Adrenal gland (tissue), 12 donors: ENCODE data around the gene SSBP2. TPM values are rescaled to one million over a fixed set of nuclear protein-coding genes. Genes with fewer than 3 reads are reported as not detected.
A peak's percentile ranks its signal among the peaks of the same experiment; 100 is the strongest.

Experiments used
- DNase-seq, 7 donors: peaks; one replicate each; pipeline ENCODE4 v3.0.0-alpha.2; 2019 to 2020
- H3K27ac ChIP-seq, 5 donors: fragments of 200-600 bp; sonication (generic) in 4 of 5; 1 replicate in 3 of 5; 2 replicates in 2 of 5; pipeline versions ENCODE4 v1.5.1 to v1.8.0; 2016 to 2020; ENCODE audit warnings: mild to moderate bottlenecking in 1 of 5
- H3K27me3 ChIP-seq: fragments of 200-600 bp; 2 replicates; pipeline ENCODE4 v1.8.0; 2021
- H3K36me3 ChIP-seq, 2 donors: fragments of 200-600 bp; replicated peaks in 1 of 2; 1 replicate in 1 of 2; 2 replicates in 1 of 2; pipeline versions ENCODE4 v1.5.1 to v1.8.0; 2018 to 2022
- H3K4me1 ChIP-seq, 2 donors: fragments of 200-600 bp; replicated peaks in 1 of 2; 1 replicate in 1 of 2; 2 replicates in 1 of 2; pipeline versions ENCODE4 v1.5.1 to v1.8.0; 2018 to 2021
- H3K4me3 ChIP-seq, 4 donors: fragments of 200-600 bp; sonication (generic) in 3 of 4; one replicate each; pipeline ENCODE4 v1.5.1; 2016 to 2018
- H3K9me3 ChIP-seq, 3 donors: fragments of 200-600 bp; sonication (generic) in 1 of 3; replicated peaks in 1 of 3; 1 replicate in 2 of 3; 2 replicates in 1 of 3; pipeline versions ENCODE4 v1.5.1 to v1.8.0; 2016 to 2021
- CTCF ChIP-seq, 6 experiments: fragments of 450-650 bp in 4 of 6; fragments of 200-600 bp in 2 of 6; sonication (generic) in 1 of 6; IDR thresholded peaks; 1 replicate in 5 of 6; 2 replicates in 1 of 6; pipeline versions ENCODE4 v1.5.1 to v1.8.0; 2016 to 2021; ENCODE audit warnings: antibody characterized with exemption in 6 of 6, mild to moderate bottlenecking in 2 of 6, moderate library complexity in 1 of 6
- POLR2A ChIP-seq, 2 donors: fragments of 450-650 bp; IDR thresholded peaks; one replicate each; pipeline ENCODE4 v1.6.1; 2017; ENCODE audit warnings: antibody characterized with exemption in 2 of 2, mild to moderate bottlenecking in 2 of 2, moderate library complexity in 1 of 2
- WGBS, 4 donors: extraction: QIAGEN DNeasy Blood & Tissue Kit in 2 of 4; methylation state at CpG; one replicate each; pipeline versions ENCODE4 v1.1.5 to v1.1.7; 2013 to 2017; 5-methylcytosine and 5-hydroxymethylcytosine counted together
- intact Hi-C, 2 donors: fragments of 100-400 bp; cut with DNase I; formaldehyde crosslinking; loops; one replicate each; pipeline versions ENCODE4 v1.14.1 to v1.15.0; 2022 to 2023
- polyA plus RNA-seq, 3 donors: library from polyadenylated mRNA; stranded (reverse); fragments of 200-250 nt in 2 of 3; fragments of 350-450 nt in 1 of 3; fragmentation: Illumina TruSeq in 1 of 3; extraction: RNeasy Lipid Tissue Mini Kit (QIAGEN cat#74804) in 1 of 3; gene quantifications; one replicate each; pipeline ENCODE4 v1.2.3, GENCODE V29; 2013 to 2014
- total RNA-seq, 9 donors: library from RNA; depleted of rRNA in 4 of 9; stranded (reverse); fragments of >200 nt in 4 of 9; fragments of 120-200 nt in 1 of 9; fragmentation: NEBNext Ultra II Directional in 1 of 9; extraction: Animal tissue kit (Norgen Biotek cat#: 25700) in 1 of 9; gene quantifications; one replicate each; pipeline versions ENCODE4 v1.1.0 to v1.2.4, GENCODE V29; 2013 to 2023
- donor health status: healthy with polysubstance abuse.
- donor health status: Bipolar disorder and iron deficiency.
- donor health status: DM: yes; HTN: yes; CAD: no.
- donor health status: DM: no; HTN: no; CAD: no.
- donor health status: DM: no; HTN: no; CAD: no.
- donor health status: DM: yes; HTN: yes; CAD: no.

The SSBP2 gene
- total and polyA plus RNA-seq, 12 donors, result 16.2 to 424 (median 25.4) TPM

- H3K4me3 ChIP-seq, result no peak overlapping the region
- H3K27ac ChIP-seq, result no peak overlapping the region
- intact Hi-C loops, result loop anchor here in 1 of 2 donors (10.0 kb wide), 1 partner anchor 253 kb away; no protein-coding TSS in a partner anchor
- no peak for TF ChIP-seq CTCF (IDR thresholded peaks at IDR 0.05)
- TF ChIP-seq POLR2A (IDR thresholded peaks at IDR 0.05), result no peak
- DNase-seq, result no peak
- no peaks in the 10 kb centered on the region for H3K9me3 ChIP-seq
- 73 to 100% (median 95%) methylated on average over 1 of the region's 1 CpG for WGBS, 4 donors
- H3K36me3 ChIP-seq, result no peaks in the 10 kb centered on the region
- no peaks in the 10 kb centered on the region for H3K27me3 ChIP-seq
- H3K4me1 ChIP-seq, result peaks cover 5 to 34% of the 10 kb centered on the region in 2 donors
Observed at GRCh38 chr5:81757404-81757803, 6.5 kb upstream of the SSBP2 start.

DNA sequence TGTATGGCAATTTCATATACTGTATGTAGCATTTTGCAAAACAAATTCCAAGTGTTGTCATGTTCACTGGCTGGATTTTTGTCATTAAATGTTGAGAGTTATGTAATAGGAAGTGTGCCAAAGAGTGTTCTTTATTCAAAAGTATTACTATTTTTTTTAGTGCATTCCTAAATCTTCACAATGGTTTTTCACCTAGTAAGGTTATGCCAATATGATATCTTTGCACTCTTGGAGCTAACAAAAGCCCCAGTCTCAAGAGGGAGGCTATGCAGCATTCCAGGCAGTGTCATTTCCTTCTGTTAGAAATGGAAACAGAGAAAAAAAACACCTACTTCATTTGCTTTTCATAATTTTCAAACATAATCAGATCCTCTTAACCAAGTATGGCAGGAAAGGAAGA is 5.1 kb upstream of the SSBP2 start:
- no peak for DNase-seq

DNA sequence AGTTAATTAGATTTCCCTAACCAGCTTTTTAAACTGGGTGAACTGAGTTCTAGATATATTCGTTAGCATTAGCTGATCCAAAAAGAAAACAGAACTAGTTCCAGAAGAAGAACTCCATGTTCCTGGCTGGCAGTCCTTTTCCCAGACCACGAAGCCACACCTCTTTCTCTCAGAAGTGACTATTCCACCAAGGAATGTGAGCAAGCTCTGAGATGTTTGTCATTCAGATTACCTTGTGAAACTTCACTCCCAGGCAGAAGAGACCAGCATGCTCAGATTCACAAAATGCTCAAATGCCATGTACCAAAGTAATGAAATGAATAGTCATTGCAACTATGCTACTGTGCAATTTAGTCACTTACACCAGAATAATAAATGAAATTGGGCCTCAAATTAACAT is 4.4 kb upstream of the SSBP2 start:
- H3K36me3 ChIP-seq, result no peaks in the 10 kb centered on the region
- no peak for TF ChIP-seq POLR2A (IDR thresholded peaks at IDR 0.05)
- TF ChIP-seq CTCF (IDR thresholded peaks at IDR 0.05), result no peak
- H3K4me3 ChIP-seq, result peak overlapping the region in 1 of 4 donors; percentile 31
- H3K27me3 ChIP-seq, result no peaks in the 10 kb centered on the region
- WGBS, 4 donors, result 19 to 26% (median 23%) methylated on average over 2 of the region's 2 CpGs
- intact Hi-C loops, result loop anchor here in 1 of 2 donors (10.0 kb wide), 1 partner anchor 251 kb away; no protein-coding TSS in a partner anchor
- DNase-seq, result peak in 6 of 7 donors; percentile 44 to 69 (median 51)
- H3K27ac ChIP-seq, result peak overlapping the region in 2 of 5 donors; percentile 15 to 63
- H3K9me3 ChIP-seq, result no peaks in the 10 kb centered on the region
- H3K4me1 ChIP-seq, result peaks cover 11 to 32% of the 10 kb centered on the region in 2 donors

More for the DNA sequence above, 5.1 kb upstream of the SSBP2 start:
- Histone ChIP-seq H3K4me3 (no peak overlapping the region), H3K27ac (no peak overlapping the region), H3K9me3 (no peaks in the 10 kb centered on the region), H3K36me3 (no peaks in the 10 kb centered on the region), H3K27me3 (no peaks in the 10 kb centered on the region), H3K4me1 (peaks cover 11 to 39% of the 10 kb centered on the region in 2 donors)
- TF ChIP-seq POLR2A (IDR thresholded peaks at IDR 0.05) (no peak), CTCF (IDR thresholded peaks at IDR 0.05) (no peak)
- intact Hi-C loops, result loop anchor here in 1 of 2 donors (10.0 kb wide), 1 partner anchor 251 kb away; no protein-coding TSS in a partner anchor

DNA sequence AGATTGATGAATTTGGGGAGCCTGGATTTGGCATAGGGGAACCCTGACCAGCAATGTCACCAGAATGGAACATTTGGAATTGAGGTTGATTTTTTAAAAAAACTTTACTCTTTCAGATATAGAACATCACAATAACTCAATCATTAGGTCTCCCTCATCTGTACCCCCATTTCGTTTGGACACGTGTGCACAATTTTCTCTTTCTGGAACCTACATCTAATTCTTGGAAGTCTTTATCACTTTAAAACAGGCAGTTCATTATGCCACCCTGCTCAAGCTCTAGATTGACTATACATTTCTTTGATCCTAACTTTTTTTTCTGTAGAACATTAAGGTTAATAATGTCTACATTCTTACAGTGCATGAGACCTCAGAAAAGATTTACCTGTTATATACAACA is 3.7 kb upstream of the SSBP2 start:
- intact Hi-C loops, result loop anchor here (5.0 to 10.0 kb wide), 4 partner anchors 33 to 250 kb away; no protein-coding TSS in a partner anchor
- Histone ChIP-seq H3K4me3 (no peak overlapping the region), H3K4me1 (peaks cover 11 to 31% of the 10 kb centered on the region in 2 donors), H3K27me3 (no peaks in the 10 kb centered on the region), H3K36me3 (no peaks in the 10 kb centered on the region), H3K27ac (no peak overlapping the region), H3K9me3 (no peaks in the 10 kb centered on the region)
- no peak for TF ChIP-seq CTCF (IDR thresholded peaks at IDR 0.05)
- no peak for TF ChIP-seq POLR2A (IDR thresholded peaks at IDR 0.05)
- no peak for DNase-seq
- 76 to 81% (median 79%) methylated on average over 2 of the region's 2 CpGs for WGBS, 4 donors
